HepG2 (cell line): ENCODE results near the gene TAF11.

Experiments
- CTCF ChIP-seq: sonication (generic); formaldehyde crosslinking; IDR thresholded peaks from 2 replicates; pipeline ENCODE4 v1.5.0; 2020; ENCODE audit warnings: mild to moderate bottlenecking, missing genetic modification reagents, moderate library complexity
- JUN ChIP-seq: sonication (generic); formaldehyde crosslinking; IDR thresholded peaks from 2 replicates; pipeline ENCODE4 v1.4.0; 2020; ENCODE audit warnings: mild to moderate bottlenecking, missing genetic modification reagents
- SAFB2 ChIP-seq: sonication (generic); formaldehyde crosslinking; IDR thresholded peaks from 2 replicates; pipeline ENCODE4 v1.5.1; 2020; ENCODE audit warnings: missing genetic modification reagents, low read depth, mild to moderate bottlenecking, borderline replicate concordance
- STAT5B ChIP-seq: sonication (generic); formaldehyde crosslinking; IDR thresholded peaks from 2 replicates; pipeline ENCODE4 v1.4.0; 2020; ENCODE audit warnings: missing genetic modification reagents

- TF ChIP-seq JUN (no peak), CTCF (CRISPR knock-in tag) (no peak), SAFB2 (no peak), STAT5B (CRISPR knock-in tag) (no peak)
Measured at GRCh38 chr6:34875292-34876213, 12.3 kb downstream of the TAF11 start.
